HCT116 (cell line): ENCODE data around the gene DYNLRB2. TPM values are rescaled to one million over a fixed set of nuclear protein-coding genes. Genes with fewer than 3 reads are reported as not detected.

Experiments used
- ATAC-seq: fragments of 200-7000 bp; cut with Tn5 transposase; 2 replicates; pipeline ENCODE4 v1.9.1; 2020; ENCODE audit warnings: mild to moderate bottlenecking, moderate library complexity
- BruUV-seq: library from RNA; stranded (reverse); fragments of 400-500 nt; replicated peaks from 2 replicates; lab custom pipeline; 2021; lab: Mats Ljungman, UMichigan
- CTCF ChIA-PET: fragments of 300-600 bp; sonication (Branson Sonifier 250); formaldehyde crosslinking; loops from one replicate; lab custom pipeline; 2021; ENCODE audit warnings: antibody characterized with exemption; lab: Charles Lee
- POLR2A ChIA-PET: fragments of 300-600, 350-600 bp; sonication (Branson Sonifier 250); formaldehyde crosslinking; loops from one replicate; lab custom pipeline; 2021; ENCODE audit warnings: antibody characterized with exemption; lab: Charles Lee
- RAD21 ChIA-PET, 2 experiments: fragments of 300-600 bp; sonication (Branson Sonifier 250); formaldehyde crosslinking; loops; one replicate each; lab custom pipeline; 2023; ENCODE audit warnings: low total read pairs in 2 of 2; ENCODE audit not compliant: uncharacterized antibody in 2 of 2, unreplicated experiment in 2 of 2, low non-redundant PET in 1 of 2; lab: Charles Lee
- DNase-seq: peaks from one replicate; pipeline ENCODE4 v3.0.0-alpha.2; 2010; ENCODE audit warnings: low read depth, low spot score
- H2AFZ ChIP-seq: fragments of 200-600 bp; shearing (Covaris generic), sonication (generic); 2 replicates; pipeline ENCODE4 v1.6.1; 2017; ENCODE audit warnings: low read depth, mixed run types, mixed read lengths, antibody characterized with exemption, low read length; ENCODE audit not compliant: poor library complexity, severe bottlenecking
- H3K27ac ChIP-seq: 2 replicates; pipeline ENCODE4 v1.5.1; 2012; ENCODE audit warnings: low read depth, low read length
- H3K27me3 ChIP-seq: fragments of 200-600 bp; sonication (generic); 2 replicates; pipeline ENCODE4 v1.6.1; 2016; ENCODE audit warnings: mixed run types, low read length, mixed read lengths; ENCODE audit not compliant: insufficient read depth
- H3K36me3 ChIP-seq, 2 experiments: fragments of 200-500 bp in 1 of 2; fragments of 200-600 bp in 1 of 2; sonication (Bioruptor generic) in 1 of 2; sonication (generic) in 1 of 2; 2 replicates each; pipeline versions ENCODE4 v1.5.1 to v1.6.1; 2014 to 2016; ENCODE audit warnings: low read length in 2 of 2, inconsistent platforms in 1 of 2, mixed read lengths in 1 of 2, mixed run types in 1 of 2; ENCODE audit not compliant: insufficient read depth in 2 of 2, control insufficient read depth in 1 of 2
- H3K4me1 ChIP-seq, 2 experiments: fragments of 200-600 bp in 1 of 2; sonication (generic) in 1 of 2; 2 replicates each; pipeline versions ENCODE4 v1.5.1 to v1.6.1; 2012 to 2017; ENCODE audit warnings: low read length in 2 of 2, inconsistent platforms in 1 of 2, mild to moderate bottlenecking in 1 of 2, mixed read lengths in 1 of 2, mixed run types in 1 of 2, moderate library complexity in 1 of 2; ENCODE audit not compliant: insufficient read depth in 2 of 2, control insufficient read depth in 1 of 2
- H3K4me2 ChIP-seq: fragments of 200-600 bp; sonication (generic); 2 replicates; pipeline ENCODE4 v1.6.1; 2017; ENCODE audit warnings: mixed run types, low read length, mixed read lengths
- H3K4me3 ChIP-seq, 2 experiments: fragments of 200-600 bp in 1 of 2; sonication (generic) in 1 of 2; replicated peaks in 1 of 2; 2 replicates each; pipeline ENCODE4 v1.5.1; 2011 to 2016; ENCODE audit warnings: low read length in 2 of 2, control low read depth in 1 of 2, low read depth in 1 of 2, mild to moderate bottlenecking in 1 of 2, mixed read lengths in 1 of 2, mixed run types in 1 of 2
- H3K79me2 ChIP-seq: fragments of 200-600 bp; sonication (generic); 2 replicates; pipeline ENCODE4 v1.6.1; 2017; ENCODE audit warnings: mild to moderate bottlenecking, mixed run types, low read length, moderate library complexity, mixed read lengths; ENCODE audit not compliant: insufficient read depth
- H3K9ac ChIP-seq: fragments of 200-600 bp; sonication (generic); 2 replicates; pipeline ENCODE4 v1.6.1; 2016; ENCODE audit warnings: low read length, mixed read lengths
- H3K9me2 ChIP-seq: fragments of 200-600 bp; sonication (generic), shearing (Covaris generic); 2 replicates; pipeline ENCODE4 v1.6.1; 2017; ENCODE audit warnings: mixed run types, mild to moderate bottlenecking, moderate library complexity; ENCODE audit not compliant: insufficient read depth
- H3K9me3 ChIP-seq, 2 experiments: fragments of 200-500 bp in 1 of 2; fragments of 200-600 bp in 1 of 2; sonication (Bioruptor generic) in 1 of 2; sonication (generic) in 1 of 2; 2 replicates each; pipeline ENCODE4 v1.6.1; 2014 to 2017; ENCODE audit warnings: low read length in 2 of 2, mixed read lengths in 2 of 2, inconsistent platforms in 1 of 2, low read depth in 1 of 2, mild to moderate bottlenecking in 1 of 2, mixed run types in 1 of 2, moderate library complexity in 1 of 2; ENCODE audit not compliant: control insufficient read depth in 1 of 2, insufficient read depth in 1 of 2
- H4K20me1 ChIP-seq: fragments of 200-600 bp; sonication (generic), shearing (Covaris generic); 2 replicates; pipeline ENCODE4 v1.6.1; 2017; ENCODE audit warnings: mixed run types, mild to moderate bottlenecking, moderate library complexity; ENCODE audit not compliant: insufficient read depth
- EGR1 ChIP-seq: IDR thresholded peaks from 2 replicates; pipeline ENCODE4 v1.6.1; 2012; ENCODE audit warnings: low read depth
- JUND ChIP-seq: IDR thresholded peaks from 2 replicates; pipeline ENCODE4 v1.6.1; 2012
- POLR2AphosphoS5 ChIP-seq: IDR thresholded peaks from 2 replicates; pipeline ENCODE4 v1.6.1; 2011; ENCODE audit warnings: mild to moderate bottlenecking, low read depth, low read length, moderate library complexity
- RAD21 ChIP-seq: IDR thresholded peaks from 2 replicates; pipeline ENCODE4 v1.6.1; 2012; ENCODE audit warnings: low read depth, mild to moderate bottlenecking
- SP1 ChIP-seq: IDR thresholded peaks from 2 replicates; pipeline ENCODE4 v1.6.1; 2012; ENCODE audit warnings: low read depth
- YY1 ChIP-seq: IDR thresholded peaks from 2 replicates; pipeline ENCODE4 v1.6.1; 2011; ENCODE audit warnings: low read length, low read depth, moderate library complexity, mild to moderate bottlenecking; ENCODE audit not compliant: insufficient replicate concordance; ENCODE audit errors: extremely low read depth
- ZFX ChIP-seq: fragments of 450-650 bp; IDR thresholded peaks from 2 replicates; pipeline ENCODE4 v1.6.1; 2017
- intact Hi-C: fragments of 100-400 bp; cut with micrococcal nuclease; formaldehyde crosslinking; loops from 2 replicates; pipeline ENCODE4 v1.10.0; 2022
- total RNA-seq: library from RNA; stranded (reverse); gene quantifications from one replicate; pipeline ENCODE4 v1.2.1, GENCODE V29; 2021; ENCODE audit not compliant: unreplicated experiment
- TF ChIP-seq, protein P1 (sequence below), 3 experiments: fragments of 200-600 bp in 1 of 3; sonication (generic) in 1 of 3; IDR thresholded peaks in 2 of 3; conservative IDR thresholded peaks in 1 of 3; 2 replicates each; pipeline ENCODE4 v1.5.1; 2012 to 2017; ENCODE audit warnings: low read depth in 2 of 3, low read length in 2 of 3, antibody characterized with exemption in 1 of 3, borderline replicate concordance in 1 of 3, control low read depth in 1 of 3, mild to moderate bottlenecking in 1 of 3, mixed read lengths in 1 of 3, mixed run types in 1 of 3, moderate library complexity in 1 of 3; ENCODE audit not compliant: insufficient read depth in 1 of 3
- TF ChIP-seq, protein P2 (sequence below): IDR thresholded peaks from 2 replicates; pipeline ENCODE4 v1.6.1; 2012; ENCODE audit warnings: low read depth

Gene DYNLRB2
- total RNA-seq, 1 experiment from 2014 or later, result not detected

DNA sequence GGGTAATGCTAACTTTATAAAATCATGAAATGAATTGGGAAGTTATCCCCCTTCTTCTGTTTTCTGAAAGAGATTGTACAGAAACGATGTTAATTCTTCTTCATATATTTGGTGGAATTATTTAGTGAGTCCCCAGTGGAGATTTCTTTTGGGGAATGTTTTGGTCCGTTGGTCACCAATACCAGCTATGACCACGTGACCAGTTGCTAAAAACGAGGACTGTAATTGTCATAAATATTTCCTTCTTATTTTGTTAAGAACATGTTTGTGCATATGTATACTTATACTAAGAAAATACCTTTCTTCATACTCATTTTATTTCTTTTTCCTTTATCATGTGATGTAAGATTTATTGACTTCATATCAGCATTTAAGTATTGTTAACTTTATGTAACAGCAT, 10.3 kb upstream of the DYNLRB2 start (continued):
- no peak for TF ChIP-seq ZFX
- TF ChIP-seq YY1, result no peak
- TF ChIP-seq SP1, result no peak

DNA sequence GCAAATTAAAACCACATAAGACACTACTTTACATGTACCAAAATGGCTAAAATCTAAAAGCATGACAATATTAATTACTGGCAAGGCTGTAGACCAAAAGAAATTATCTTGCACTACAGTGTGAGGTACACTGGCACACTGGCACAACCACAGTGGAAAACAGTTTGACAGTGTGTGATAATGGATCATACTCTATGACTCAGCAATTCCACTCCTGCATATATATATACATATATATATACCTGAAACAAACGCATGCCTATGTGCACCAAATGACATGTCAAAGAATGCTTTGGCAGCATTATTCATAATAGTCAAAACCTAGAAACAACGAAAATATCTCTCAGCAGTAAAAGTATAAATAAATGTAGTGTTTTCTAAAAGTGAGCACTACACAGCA, 4.6 kb upstream of the DYNLRB2 start:
- Histone ChIP-seq H3K4me1 (no peaks in the 10 kb centered on the region), H3K4me3 (no peak overlapping the region), H3K79me2 (no peaks in the 10 kb centered on the region), H3K9me2 (no peaks in the 10 kb centered on the region), H3K4me2 (no peak overlapping the region), H3K36me3 (no peaks in the 10 kb centered on the region), H3K27me3 (no peaks in the 10 kb centered on the region), H3K9ac (no peak overlapping the region), H4K20me1 (no peaks in the 10 kb centered on the region), H3K27ac (no peak overlapping the region), H3K9me3 (peaks cover 0 to 3% of the 10 kb centered on the region in 2 experiments; a peak in 1 of 4 replicates), H2AFZ (no peak overlapping the region)
- DNase-seq (no peak), ATAC-seq (no peak)
- intact Hi-C loops, result no loop called here
- TF ChIP-seq POLR2AphosphoS5 (no peak), RAD21 (no peak), EGR1 (no peak), JUND (no peak)
- TF ChIP-seq, protein P1, sequence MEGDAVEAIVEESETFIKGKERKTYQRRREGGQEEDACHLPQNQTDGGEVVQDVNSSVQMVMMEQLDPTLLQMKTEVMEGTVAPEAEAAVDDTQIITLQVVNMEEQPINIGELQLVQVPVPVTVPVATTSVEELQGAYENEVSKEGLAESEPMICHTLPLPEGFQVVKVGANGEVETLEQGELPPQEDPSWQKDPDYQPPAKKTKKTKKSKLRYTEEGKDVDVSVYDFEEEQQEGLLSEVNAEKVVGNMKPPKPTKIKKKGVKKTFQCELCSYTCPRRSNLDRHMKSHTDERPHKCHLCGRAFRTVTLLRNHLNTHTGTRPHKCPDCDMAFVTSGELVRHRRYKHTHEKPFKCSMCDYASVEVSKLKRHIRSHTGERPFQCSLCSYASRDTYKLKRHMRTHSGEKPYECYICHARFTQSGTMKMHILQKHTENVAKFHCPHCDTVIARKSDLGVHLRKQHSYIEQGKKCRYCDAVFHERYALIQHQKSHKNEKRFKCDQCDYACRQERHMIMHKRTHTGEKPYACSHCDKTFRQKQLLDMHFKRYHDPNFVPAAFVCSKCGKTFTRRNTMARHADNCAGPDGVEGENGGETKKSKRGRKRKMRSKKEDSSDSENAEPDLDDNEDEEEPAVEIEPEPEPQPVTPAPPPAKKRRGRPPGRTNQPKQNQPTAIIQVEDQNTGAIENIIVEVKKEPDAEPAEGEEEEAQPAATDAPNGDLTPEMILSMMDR (IDR thresholded peaks at IDR 0.05 in 2 of 3, conservative IDR thresholded peaks at IDR 0.05 in 1 of 3; ENCODE audit: borderline replicate concordance in 1 of 3, insufficient read depth in 1 of 3, low read depth in 2 of 3, low read length in 2 of 3), result no peak
- TF ChIP-seq, protein P2, sequence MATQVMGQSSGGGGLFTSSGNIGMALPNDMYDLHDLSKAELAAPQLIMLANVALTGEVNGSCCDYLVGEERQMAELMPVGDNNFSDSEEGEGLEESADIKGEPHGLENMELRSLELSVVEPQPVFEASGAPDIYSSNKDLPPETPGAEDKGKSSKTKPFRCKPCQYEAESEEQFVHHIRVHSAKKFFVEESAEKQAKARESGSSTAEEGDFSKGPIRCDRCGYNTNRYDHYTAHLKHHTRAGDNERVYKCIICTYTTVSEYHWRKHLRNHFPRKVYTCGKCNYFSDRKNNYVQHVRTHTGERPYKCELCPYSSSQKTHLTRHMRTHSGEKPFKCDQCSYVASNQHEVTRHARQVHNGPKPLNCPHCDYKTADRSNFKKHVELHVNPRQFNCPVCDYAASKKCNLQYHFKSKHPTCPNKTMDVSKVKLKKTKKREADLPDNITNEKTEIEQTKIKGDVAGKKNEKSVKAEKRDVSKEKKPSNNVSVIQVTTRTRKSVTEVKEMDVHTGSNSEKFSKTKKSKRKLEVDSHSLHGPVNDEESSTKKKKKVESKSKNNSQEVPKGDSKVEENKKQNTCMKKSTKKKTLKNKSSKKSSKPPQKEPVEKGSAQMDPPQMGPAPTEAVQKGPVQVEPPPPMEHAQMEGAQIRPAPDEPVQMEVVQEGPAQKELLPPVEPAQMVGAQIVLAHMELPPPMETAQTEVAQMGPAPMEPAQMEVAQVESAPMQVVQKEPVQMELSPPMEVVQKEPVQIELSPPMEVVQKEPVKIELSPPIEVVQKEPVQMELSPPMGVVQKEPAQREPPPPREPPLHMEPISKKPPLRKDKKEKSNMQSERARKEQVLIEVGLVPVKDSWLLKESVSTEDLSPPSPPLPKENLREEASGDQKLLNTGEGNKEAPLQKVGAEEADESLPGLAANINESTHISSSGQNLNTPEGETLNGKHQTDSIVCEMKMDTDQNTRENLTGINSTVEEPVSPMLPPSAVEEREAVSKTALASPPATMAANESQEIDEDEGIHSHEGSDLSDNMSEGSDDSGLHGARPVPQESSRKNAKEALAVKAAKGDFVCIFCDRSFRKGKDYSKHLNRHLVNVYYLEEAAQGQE, result no peak
- BruUV-seq, result no TSS peak
- CTCF ChIA-PET, result no interaction called here
- RAD21 ChIA-PET, result no interaction called here
- POLR2A ChIA-PET, result no interaction called here
